ENCODE data around the gene CHSY1.

The CHSY1 gene

GRCh38 chr15:101183226-101183930, 68.5 kb downstream of the CHSY1 start:
- Histone ChIP-seq H3K79me2 (ENCODE audit: insufficient read depth, low read length) (peaks cover 99% of the 10 kb centered on the region), H3K4me3 (ENCODE audit: low read length, poor library complexity, severe bottlenecking) (no peak overlapping the region), H3F3A (ENCODE audit: low read depth) (no peaks in the 10 kb centered on the region), H2AFZ (ENCODE audit: low read length) (no peak overlapping the region), H3K9me3 (ENCODE audit: insufficient read depth, low read depth, low read length) (no peaks in the 10 kb centered on the region), H3K9me2 (replicated peaks; ENCODE audit: low read depth, low read length) (no peaks in the 10 kb centered on the region), H3K4me2 (ENCODE audit: low read depth, low read length, poor library complexity, severe bottlenecking) (no peak overlapping the region), H3K4me1 (ENCODE audit: insufficient read depth, low read length, poor library complexity, severe bottlenecking) (peaks cover 23% of the 10 kb centered on the region), H4K20me1 (ENCODE audit: insufficient read depth, low read length, poor library complexity, severe bottlenecking) (peaks cover 74% of the 10 kb centered on the region), H3K36me3 (ENCODE audit: insufficient read depth, low read length) (peaks cover 42% of the 10 kb centered on the region; the same call in 1 of the 2 replicates), H3K9ac (ENCODE audit: low read depth, low read length, poor library complexity, severe bottlenecking) (no peak overlapping the region), H3K27me3 (ENCODE audit: insufficient read depth, low read length, poor library complexity, severe bottlenecking) (no peaks in the 10 kb centered on the region)
- no peak for TF ChIP-seq EZH2phosphoT487 (IDR thresholded peaks at IDR 0.05; ENCODE audit: borderline replicate concordance)
- TF ChIP-seq CTCF (conservative IDR thresholded peaks at IDR 0.05; ENCODE audit: low read length) = no peak

GRCh38 chr15:101182215-101182614, 69.6 kb downstream of the CHSY1 start:
- Histone ChIP-seq H3K9ac (ENCODE audit: low read depth, low read length, poor library complexity, severe bottlenecking) (no peak overlapping the region), H3K9me3 (ENCODE audit: insufficient read depth, low read depth, low read length) (no peaks in the 10 kb centered on the region), H3K4me3 (ENCODE audit: low read length, poor library complexity, severe bottlenecking) (no peak overlapping the region), H4K20me1 (ENCODE audit: insufficient read depth, low read length, poor library complexity, severe bottlenecking) (peaks cover 63% of the 10 kb centered on the region), H3K9me2 (replicated peaks; ENCODE audit: low read depth, low read length) (no peaks in the 10 kb centered on the region), H3K4me2 (ENCODE audit: low read depth, low read length, poor library complexity, severe bottlenecking) (no peak overlapping the region), H3F3A (ENCODE audit: low read depth) (no peaks in the 10 kb centered on the region), H3K27me3 (ENCODE audit: insufficient read depth, low read length, poor library complexity, severe bottlenecking) (no peaks in the 10 kb centered on the region), H3K4me1 (ENCODE audit: insufficient read depth, low read length, poor library complexity, severe bottlenecking) (peaks cover 21% of the 10 kb centered on the region), H3K36me3 (ENCODE audit: insufficient read depth, low read length) (peaks cover 49% of the 10 kb centered on the region; the same call in 1 of the 2 replicates), H3K79me2 (ENCODE audit: insufficient read depth, low read length) (peaks cover 99% of the 10 kb centered on the region), H2AFZ (ENCODE audit: low read length) (no peak overlapping the region)
- TF ChIP-seq EZH2phosphoT487 (IDR thresholded peaks at IDR 0.05; ENCODE audit: borderline replicate concordance) (no peak), CTCF (conservative IDR thresholded peaks at IDR 0.05; ENCODE audit: low read length) (no peak)

- Histone ChIP-seq H3K4me3 (ENCODE audit: low read length, poor library complexity, severe bottlenecking) (no peak overlapping the region), H3K79me2 (ENCODE audit: insufficient read depth, low read length) (peaks cover 98% of the 10 kb centered on the region), H3K36me3 (ENCODE audit: insufficient read depth, low read length) (peaks cover 51% of the 10 kb centered on the region; the same call in 1 of the 2 replicates), H3K9ac (ENCODE audit: low read depth, low read length, poor library complexity, severe bottlenecking) (no peak overlapping the region), H3K4me2 (ENCODE audit: low read depth, low read length, poor library complexity, severe bottlenecking) (no peak overlapping the region), H2AFZ (ENCODE audit: low read length) (no peak overlapping the region), H3K27me3 (ENCODE audit: insufficient read depth, low read length, poor library complexity, severe bottlenecking) (no peaks in the 10 kb centered on the region), H3K9me2 (replicated peaks; ENCODE audit: low read depth, low read length) (no peaks in the 10 kb centered on the region), H4K20me1 (ENCODE audit: insufficient read depth, low read length, poor library complexity, severe bottlenecking) (peaks cover 62% of the 10 kb centered on the region), H3K4me1 (ENCODE audit: insufficient read depth, low read length, poor library complexity, severe bottlenecking) (peaks cover 21% of the 10 kb centered on the region), H3F3A (ENCODE audit: low read depth) (no peaks in the 10 kb centered on the region), H3K9me3 (ENCODE audit: insufficient read depth, low read depth, low read length) (no peaks in the 10 kb centered on the region)
- TF ChIP-seq CTCF (conservative IDR thresholded peaks at IDR 0.05; ENCODE audit: low read length) = no peak
- no peak for TF ChIP-seq EZH2phosphoT487 (IDR thresholded peaks at IDR 0.05; ENCODE audit: borderline replicate concordance)
Measured at GRCh38 chr15:101181349-101181748, 70.5 kb downstream of the CHSY1 start.
